K562 (cell line): ENCODE measurements around the gene DGCR2. TPM values are rescaled to one million over a fixed set of nuclear protein-coding genes. Genes with fewer than 3 reads are reported as not detected.

Experiments
- ATAC-seq: fragments of 200-7000 bp; cut with Tn5 transposase; 3 replicates; pipeline ENCODE4 v1.9.1; 2020; ENCODE audit warnings: moderate library complexity
- BruUV-seq: library from RNA; stranded (reverse); fragments of 400-500 nt; replicated peaks from 2 replicates; lab custom pipeline; 2021; lab: Mats Ljungman, UMichigan
- CTCF ChIA-PET: fragments of 300-600 bp; formaldehyde crosslinking; extraction: SDS; loops from one replicate; lab custom pipeline; 2021; ENCODE audit warnings: low intra/inter-chr PET ratio; lab: Yijun Ruan, JAX
- POLR2A ChIA-PET: fragments of 300-600, 350-650 bp; sonication (Branson Sonifier 250); formaldehyde crosslinking; extraction: SDS; loops from one replicate; lab custom pipeline; 2021; ENCODE audit warnings: antibody characterized with exemption, inconsistent platforms; lab: Yijun Ruan, JAX
- DNase-seq, 4 experiments: peaks; one replicate each; pipeline versions ENCODE4 v3.0.0 to v3.0.0-alpha.2; 2011 to 2018; ENCODE audit warnings: low spot score in 3 of 4, mixed read lengths in 3 of 4; ENCODE audit errors: extremely low read depth in 1 of 4
- FAIRE-seq: peaks from 2 replicates; lab custom pipeline; 2011; peaks lifted over from hg19 to GRCh38; lab: Jason Lieb, UNC
- H2AFZ ChIP-seq: 2 replicates; pipeline ENCODE4 v1.6.0; 2011; ENCODE audit warnings: low read depth, low read length, control low read depth, inconsistent platforms
- H3K27ac ChIP-seq: fragments of 200-600 bp; 3 replicates; pipeline ENCODE4 v1.8.0; 2011; ENCODE audit warnings: low read depth, mild to moderate bottlenecking, control low read depth, inconsistent platforms, low read length, moderate library complexity, mixed read lengths; ENCODE audit errors: extremely low read depth
- H3K27me3 ChIP-seq, 2 experiments: fragments of 300-600 bp in 1 of 2; 2 replicates in 1 of 2; 3 replicates in 1 of 2; pipeline versions ENCODE4 v1.6.0 to v1.8.0; 2011; ENCODE audit warnings: inconsistent platforms in 2 of 2, low read length in 2 of 2, mild to moderate bottlenecking in 1 of 2, mixed read lengths in 1 of 2, moderate library complexity in 1 of 2; ENCODE audit not compliant: control insufficient read depth in 2 of 2, insufficient read depth in 2 of 2
- H3K36me3 ChIP-seq: fragments of 300-600 bp; 3 replicates; pipeline ENCODE4 v1.8.0; 2011; ENCODE audit warnings: mild to moderate bottlenecking, low read length, inconsistent platforms; ENCODE audit not compliant: control insufficient read depth, insufficient read depth
- H3K4me1 ChIP-seq, 2 experiments: fragments of 200-600 bp in 1 of 2; replicated peaks in 1 of 2; 2 replicates in 1 of 2; 3 replicates in 1 of 2; pipeline versions ENCODE4 v1.5.1 to v1.8.0; 2011; ENCODE audit warnings: inconsistent platforms in 2 of 2, low read length in 2 of 2, mild to moderate bottlenecking in 1 of 2, mixed read lengths in 1 of 2, moderate library complexity in 1 of 2; ENCODE audit not compliant: control insufficient read depth in 2 of 2, insufficient read depth in 2 of 2
- H3K4me2 ChIP-seq: 2 replicates; pipeline ENCODE4 v1.6.1; 2011; ENCODE audit warnings: low read length, control low read depth, inconsistent platforms, mixed read lengths; ENCODE audit not compliant: insufficient read depth
- H3K4me3 ChIP-seq: fragments of 200-600 bp; sonication (generic), shearing (Covaris generic); 2 replicates; pipeline ENCODE4 v1.5.1; 2016; ENCODE audit warnings: control low read depth, inconsistent platforms
- H3K79me2 ChIP-seq: fragments of 200-600 bp; 3 replicates; pipeline ENCODE4 v1.8.0; 2011; ENCODE audit warnings: low read length, inconsistent platforms; ENCODE audit not compliant: control insufficient read depth, insufficient read depth
- H3K9ac ChIP-seq, 2 experiments: 2 replicates each; pipeline versions ENCODE4 v1.6.0 to v1.6.1; 2011; ENCODE audit warnings: low read depth in 2 of 2, low read length in 2 of 2, control low read depth in 1 of 2, inconsistent platforms in 1 of 2, mild to moderate bottlenecking in 1 of 2, mixed read lengths in 1 of 2; ENCODE audit not compliant: insufficient read depth in 1 of 2
- H3K9me1 ChIP-seq: one replicate; pipeline ENCODE4 v1.6.0; 2011; ENCODE audit warnings: inconsistent platforms, mild to moderate bottlenecking, low read length, moderate library complexity; ENCODE audit not compliant: control insufficient read depth, insufficient read depth
- H3K9me3 ChIP-seq: replicated peaks from 2 replicates; pipeline ENCODE4 v1.5.1; 2011; ENCODE audit warnings: low read depth, low read length, inconsistent platforms; ENCODE audit not compliant: control insufficient read depth, insufficient read depth
- H4K20me1 ChIP-seq: replicated peaks from 2 replicates; pipeline ENCODE4 v1.6.1; 2011; ENCODE audit warnings: low read length, inconsistent platforms, mixed read lengths; ENCODE audit not compliant: control insufficient read depth, insufficient read depth
- ARHGAP35 ChIP-seq: fragments of 450-650 bp; IDR thresholded peaks from 2 replicates; pipeline ENCODE4 v1.6.1; 2018; ENCODE audit not compliant: partially characterized antibody
- ATF1 ChIP-seq, 2 experiments: fragments of 450-650 bp in 1 of 2; IDR thresholded peaks; 2 replicates each; pipeline ENCODE4 v1.6.1; 2016; ENCODE audit warnings: missing compliant biosample characterization in 1 of 2, missing genetic modification characterization in 1 of 2
- ATF4 ChIP-seq: fragments of 450-650 bp; formaldehyde crosslinking; IDR thresholded peaks from 2 replicates; pipeline ENCODE4 v1.4.0; 2022; ENCODE audit warnings: mild to moderate bottlenecking, moderate library complexity
- HMG20B ChIP-seq: fragments of 250-450 bp; sonication (Bioruptor Pico); IDR thresholded peaks from 2 replicates; pipeline ENCODE4 v1.5.0; 2021; ENCODE audit warnings: mild to moderate bottlenecking
- HMGN3 ChIP-seq: IDR thresholded peaks from 2 replicates; pipeline ENCODE4 v1.6.1; 2011; ENCODE audit warnings: borderline replicate concordance, low read depth, mild to moderate bottlenecking, mixed read lengths, low read length; ENCODE audit not compliant: insufficient read length; ENCODE audit errors: extremely low read depth
- MCM3 ChIP-seq: fragments of 450-650 bp; IDR thresholded peaks from 2 replicates; pipeline ENCODE4 v1.6.1; 2016
- NCOA6 ChIP-seq: fragments of 450-650 bp; IDR thresholded peaks from 2 replicates; pipeline ENCODE4 v1.6.1; 2017; ENCODE audit warnings: mild to moderate bottlenecking
- REST ChIP-seq, 2 experiments: fragments of 450-650 bp; formaldehyde crosslinking in 1 of 2; IDR thresholded peaks; 2 replicates each; pipeline versions ENCODE4 v1.4.0 to v1.6.1; 2014 to 2020; ENCODE audit warnings: mild to moderate bottlenecking in 2 of 2, borderline replicate concordance in 1 of 2, low read depth in 1 of 2
- SRF ChIP-seq, 2 experiments: fragments of 250-450, 450-650 bp in 1 of 2; sonication (Bioruptor Pico) in 1 of 2; sonication (generic) in 1 of 2; formaldehyde crosslinking; IDR thresholded peaks; 2 replicates each; pipeline versions ENCODE4 v1.5.0 to v1.5.1; 2020 to 2022; ENCODE audit warnings: mild to moderate bottlenecking in 1 of 2, missing genetic modification reagents in 1 of 2
- SRSF7 ChIP-seq: fragments of 200-400 bp; formaldehyde crosslinking; optimal IDR thresholded peaks from 2 replicates; pipeline ENCODE3; 2017; ENCODE audit warnings: mild to moderate bottlenecking, low read depth, low read length
- ZBTB17 ChIP-seq: fragments of 450-650 bp; formaldehyde crosslinking; IDR thresholded peaks from 2 replicates; pipeline ENCODE4 v1.4.0; 2020; ENCODE audit warnings: mild to moderate bottlenecking
- ZFP1 ChIP-seq: fragments of 450-650 bp; formaldehyde crosslinking; IDR thresholded peaks from 2 replicates; pipeline ENCODE4 v1.4.0; 2020; ENCODE audit warnings: mild to moderate bottlenecking, mixed read lengths
- ZNF41 ChIP-seq: fragments of 250-450 bp; sonication (Bioruptor Pico); conservative IDR thresholded peaks from 2 replicates; pipeline ENCODE4 v1.4.0; 2020; ENCODE audit warnings: mild to moderate bottlenecking
- WGBS: fragments of 100-300 bp; shearing (Covaris generic); methylation state at CpG from one replicate; pipeline ENCODE4 v1.1.6; 2016; ENCODE audit warnings: low coverage, mixed read lengths; ENCODE audit not compliant: insufficient coverage; ENCODE audit errors: missing lambda C conversion rate; 5-methylcytosine and 5-hydroxymethylcytosine counted together
- in situ Hi-C: fragments of 300-500 bp; cut with MboI; formaldehyde crosslinking; loops from 4 replicates; pipeline ENCODE4 v1.15.0; 2018; ENCODE audit warnings: inconsistent platforms, mixed read lengths
- intact Hi-C: fragments of 100-400 bp; cut with micrococcal nuclease; formaldehyde crosslinking; loops from 2 replicates; pipeline ENCODE4 v1.14.2; 2022
- polyA plus RNA-seq, 8 experiments: library from polyadenylated mRNA; depleted of rRNA in 4 of 8; stranded (reverse) in 5 of 8; unstranded in 3 of 8; fragments of >200 nt; fragmentation: Nextera tagmentation in 2 of 8; fragmentation: Illumina TruSeq in 1 of 8; extraction: Ambion mirVana in 2 of 8; extraction: Trizol in 1 of 8; gene quantifications; 2 replicates each; pipeline versions ENCODE4 v1.2.1 to v1.2.3, GENCODE V29; 2011 to 2014; ENCODE audit warnings: inconsistent platforms in 1 of 8, missing spikeins in 1 of 8
- total RNA-seq, 7 experiments: library from RNA; depleted of rRNA in 6 of 7; stranded (reverse); fragments of >200 nt in 6 of 7; fragmentation: Illumina TruSeq in 2 of 7; extraction: Trizol in 2 of 7; gene quantifications; 2 replicates each; pipeline versions ENCODE4 v1.2.1 to v1.2.3, GENCODE V29; 2011 to 2021; ENCODE audit warnings: low replicate concordance in 1 of 7

The DGCR2 gene
- total and polyA plus RNA-seq, 9 of the 15 experiments (the other 6 are each of a cell fraction or from before 2014, with no cell fraction given): 0.69 to 101 (median 56.4) TPM

- DNase-seq: no peak
- Histone ChIP-seq H3K4me3 (no peak overlapping the region), H2AFZ (peak overlapping the region; percentile 10; the same call in 1 of the 2 replicates), H3K27me3 (peaks cover 49 to 58% of the 10 kb centered on the region in 2 experiments), H3K27ac (no peak overlapping the region), H3K9ac (no peak overlapping the region), H3K4me2 (peak overlapping the region; percentile 44), H3K4me1 (no peaks in the 10 kb centered on the region), H4K20me1 (0 out of 2 replicates have a peak, but pooled peaks cover 4% of the 10 kb centered on the region), H3K36me3 (no peaks in the 10 kb centered on the region), H3K79me2 (no peaks in the 10 kb centered on the region), H3K9me3 (no peaks in the 10 kb centered on the region), H3K9me1 (no peaks in the 10 kb centered on the region)
- CTCF ChIA-PET: no interaction called here
- BruUV-seq: no TSS peak
- POLR2A ChIA-PET: interaction anchor here (0.9 to 2.6 kb wide), 5 partner anchors 9 to 249 kb away, joined by 3 to 27 read pairs (median 6); no protein-coding TSS in a partner anchor
- 2% methylated on average over 5 of the region's 5 CpGs for WGBS
- no peak for FAIRE-seq
- in situ Hi-C loops: no loop called here
- ATAC-seq: no peak
- intact Hi-C loops: no loop called here
- peak; percentile 43; the same call in 1 of the 2 replicates for TF ChIP-seq ZFP1 (CRISPR knock-in tag)
- TF ChIP-seq REST (IDR thresholded peaks at IDR 0.05; ENCODE audit: borderline replicate concordance): no peak
- no peak for TF ChIP-seq REST (CRISPR knock-in tag; IDR thresholded peaks at IDR 0.05; ENCODE audit: low read depth)
- TF ChIP-seq NCOA6: no peak
- TF ChIP-seq MCM3: no peak
- TF ChIP-seq ARHGAP35: no peak
- TF ChIP-seq ZNF41: 0 out of 2 replicates have a peak, but pooled peaks have one; percentile 44
- TF ChIP-seq HMG20B: no peak
- TF ChIP-seq ATF4 (CRISPR knock-in tag): peak; percentile 32; the same call in 1 of the 2 replicates
- no peak for TF ChIP-seq SRSF7
- TF ChIP-seq ATF1 (CRISPR knock-in tag; IDR thresholded peaks at IDR 0.05): no peak
- 0 out of 2 replicates have a peak, but pooled peaks have one; percentile 48 for TF ChIP-seq ATF1 (tag; IDR thresholded peaks at IDR 0.05)
- TF ChIP-seq ZBTB17 (CRISPR knock-in tag): 0 out of 2 replicates have a peak, but pooled peaks have one; percentile 8
- TF ChIP-seq HMGN3: no peak
- peak in 1 of 2 experiments; percentile 33; a peak in 1 of 4 replicates for TF ChIP-seq SRF (CRISPR knock-in tag; IDR thresholded peaks at IDR 0.05)
Observed at GRCh38 chr22:19002684-19003038, 119.6 kb downstream of the DGCR2 start.
